Left lobe of liver (tissue), 2 donors: ENCODE results near the gene SPINK6. TPM values are rescaled to one million over a fixed set of nuclear protein-coding genes. Genes with fewer than 3 reads are reported as not detected.

Source experiments
- ATAC-seq: fragments of 200-7000 bp; cut with Tn5 transposase; one replicate; pipeline ENCODE4 v1.9.1; 2020; ENCODE audit warnings: mild to moderate bottlenecking, moderate library complexity
- DNase-seq: peaks from one replicate; pipeline ENCODE4 v3.0.0-alpha.2; 2020; ENCODE audit warnings: low spot score
- total RNA-seq: library from RNA; stranded (reverse); gene quantifications from one replicate; pipeline ENCODE4 v1.2.1, GENCODE V29; 2021
- donor health status: DM: no; HTN: no; CAD: no; lungs with moderate emphysema.
- donor health status: DM: no; HTN: yes; CAD: no.

SPINK6 gene
- total RNA-seq, 1 donor from 2014 or later: not detected

GRCh38 chr5:148221508-148221907, 18.7 kb downstream of the SPINK6 start:
- DNase-seq: no peak

DNA sequence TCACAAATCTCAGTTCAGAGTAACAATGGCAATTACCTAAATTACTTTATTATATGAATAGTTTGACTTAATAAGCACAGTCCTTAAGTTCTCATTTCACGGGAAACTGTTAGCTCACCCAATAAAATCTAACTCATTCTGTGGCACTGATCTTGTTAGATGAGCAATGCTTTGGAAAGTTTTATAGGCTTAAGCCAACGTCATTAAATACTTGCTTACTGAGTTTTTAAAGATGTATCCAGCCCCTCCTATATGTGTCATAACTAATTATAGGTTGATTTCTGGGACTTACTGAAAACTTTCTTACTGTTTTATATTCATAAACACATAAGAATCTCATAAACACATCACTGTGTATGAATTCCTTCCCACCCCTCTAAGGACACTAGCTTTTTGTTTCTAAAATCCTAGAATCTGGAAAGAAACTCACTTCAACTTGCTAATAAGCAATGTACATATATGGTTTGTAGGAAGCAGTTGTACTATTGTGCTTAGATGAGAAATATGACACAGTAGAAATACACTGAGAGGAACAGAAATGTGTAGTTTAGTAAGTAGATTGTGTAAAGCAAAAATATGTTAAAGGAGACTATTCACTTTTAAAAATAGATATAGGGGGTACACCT, 21.4 kb downstream of the SPINK6 start:
- DNase-seq (no peak), ATAC-seq (no peak)

More at GRCh38 chr5:148221508-148221907, 18.7 kb downstream of the SPINK6 start:
- ATAC-seq: no peak

- DNase-seq (no peak), ATAC-seq (no peak)
Measured at GRCh38 chr5:148228392-148228984, 25.6 kb downstream of the SPINK6 start.

GRCh38 chr5:148229840-148230239, 27.0 kb downstream of the SPINK6 start:
- DNase-seq (no peak), ATAC-seq (no peak)

- no peak for ATAC-seq
- no peak for DNase-seq
Measured at GRCh38 chr5:148230240-148230639, 27.4 kb downstream of the SPINK6 start.

DNA sequence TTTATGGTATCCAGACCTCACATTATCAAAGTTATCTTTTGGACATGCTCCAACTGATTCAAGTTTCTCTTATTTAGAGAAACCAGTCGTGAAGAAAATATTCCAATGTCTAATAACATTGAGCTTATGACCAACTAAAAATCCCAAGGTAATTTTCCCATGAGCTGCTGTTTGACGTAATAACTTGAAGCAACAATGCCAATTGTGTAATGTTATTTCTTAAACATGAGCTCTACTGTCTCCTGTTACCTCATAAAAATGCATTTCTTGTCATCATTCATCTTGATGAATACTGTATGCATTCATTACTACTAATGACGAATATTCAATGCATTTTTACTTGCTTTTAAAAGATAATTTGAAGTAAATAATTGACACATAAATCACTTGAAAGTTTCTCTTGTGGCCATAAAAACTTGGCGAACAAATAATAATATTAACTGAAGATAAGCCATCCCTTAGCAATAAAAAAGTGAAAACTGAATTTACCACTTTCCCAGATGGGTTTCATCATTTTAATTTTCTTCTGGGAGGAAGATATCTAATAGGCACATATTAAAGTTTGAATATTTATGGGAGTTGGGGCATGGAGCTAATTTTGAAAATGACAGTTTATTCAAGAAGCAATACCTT, 35.1 kb downstream of the SPINK6 start:
- DNase-seq (no peak), ATAC-seq (no peak)

- no peak for ATAC-seq
- no peak for DNase-seq
Measured at GRCh38 chr5:148238418-148238794, 35.6 kb downstream of the SPINK6 start, which contains the start of gene MARCOL. Gene MARCOL, plus strand, starts transcription at chr5:148238525. Its CDS starts 73 bp downstream, at chr5:148238598.

- ATAC-seq (no peak), DNase-seq (no peak)
Measured at GRCh38 chr5:148248894-148249293, 46.1 kb downstream of the SPINK6 start.

GRCh38 chr5:148255456-148255855, 52.6 kb downstream of the SPINK6 start:
- DNase-seq (no peak), ATAC-seq (no peak)

DNA sequence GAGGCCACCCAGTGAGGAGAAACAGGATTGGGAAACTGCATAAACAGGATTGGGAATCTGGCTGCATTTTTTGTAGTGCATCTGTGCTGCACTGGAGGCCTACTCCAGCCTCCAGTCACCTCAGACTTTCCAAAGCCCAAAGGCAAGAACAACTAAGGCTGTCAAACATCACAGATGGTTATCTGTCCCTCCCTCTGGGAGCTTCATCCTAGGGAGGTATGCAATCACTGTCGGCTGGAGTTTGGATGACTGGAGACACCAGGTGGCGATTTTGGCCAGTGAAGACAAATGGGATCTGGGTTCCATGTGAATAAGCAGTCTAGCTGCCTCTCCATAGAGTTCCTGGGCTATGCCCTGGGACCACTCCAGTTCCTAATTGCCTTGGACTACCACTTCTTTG, 56.4 kb downstream of the SPINK6 start:
- no peak for ATAC-seq
- DNase-seq: no peak

- DNase-seq: no peak
- no peak for ATAC-seq
Measured at GRCh38 chr5:148261221-148261620, 58.4 kb downstream of the SPINK6 start.

Other genes with a start within 250 kb of the SPINK6 start
- not detected for gene SPINK5, start 139.1 kb upstream of the SPINK6 start, total RNA-seq
- not detected for gene SPINK14, start 34.5 kb upstream of the SPINK6 start, total RNA-seq
- gene MARCOL, start 35.5 kb downstream of the SPINK6 start, total RNA-seq: not detected
- not detected for gene SPINK13, start 65.8 kb downstream of the SPINK6 start, total RNA-seq
- not detected for gene SPINK7, start 109.4 kb downstream of the SPINK6 start, total RNA-seq
- not detected for gene SPINK9, start 132.5 kb downstream of the SPINK6 start, total RNA-seq
- gene FBXO38, start 180.9 kb downstream of the SPINK6 start, total RNA-seq: 23.9 TPM